T-helper 2 cell (primary cell): ENCODE data around the gene PIK3R5.
"Not testable (repeated sequence)": the region's sequence is repeated elsewhere in the genome, so short reads cannot be mapped to it uniquely, and the experiment has no call there.

ENCODE experiments used
- DNase-seq, 5 experiments: peaks; one replicate each; pipeline versions ENCODE4 v3.0.0 to v3.0.0-alpha.2; 2012 to 2022

PIK3R5 gene

GRCh38 chr17:8873801-8874715 lies 91.4 kb downstream of the PIK3R5 start:
- no peak for DNase-seq

- no peak for DNase-seq
These were observed 92.6 kb downstream of the PIK3R5 start for GRCh38 chr17:8872705-8873435.

GRCh38 chr17:8872036-8872704 lies 93.3 kb downstream of the PIK3R5 start:
- DNase-seq, result no peak

GRCh38 chr17:8871081-8871581 lies 94.4 kb downstream of the PIK3R5 start:
- DNase-seq, result no peak

GRCh38 chr17:8870406-8871040 lies 95.0 kb downstream of the PIK3R5 start:
- no peak for DNase-seq

GRCh38 chr17:8869114-8869815 lies 96.2 kb downstream of the PIK3R5 start:
- DNase-seq, result no peak

- DNase-seq, result peak in 1 of 5 experiments; percentile 64
These were observed 97.0 kb downstream of the PIK3R5 start for GRCh38 chr17:8868529-8868951.

GRCh38 chr17:8868092-8868491 lies 97.4 kb downstream of the PIK3R5 start:
- DNase-seq, result no peak

GRCh38 chr17:8867361-8867981 lies 98.0 kb downstream of the PIK3R5 start, which contains the start of gene PIK3R6:
PIK3R6 (minus strand) TSS chr17:8867674; CDS start chr17:8849794, 17,880 bp downstream.
- peak in 1 of 5 experiments; percentile 36 for DNase-seq

GRCh38 chr17:8865811-8866210 lies 99.7 kb downstream of the PIK3R5 start:
- DNase-seq, result no peak

GRCh38 chr17:8865385-8865784 lies 100.1 kb downstream of the PIK3R5 start:
- DNase-seq, result no peak

- no peak for DNase-seq
These were observed 103.1 kb downstream of the PIK3R5 start for GRCh38 chr17:8862213-8863056.

- no peak for DNase-seq
These were observed 103.9 kb downstream of the PIK3R5 start for GRCh38 chr17:8861495-8862181.

GRCh38 chr17:8859804-8860430 lies 105.6 kb downstream of the PIK3R5 start:
- no peak for DNase-seq

- DNase-seq, result peak in 1 of 5 experiments; percentile 39
These were observed 106.3 kb downstream of the PIK3R5 start for GRCh38 chr17:8859027-8859803.

GRCh38 chr17:8857919-8858318 lies 107.6 kb downstream of the PIK3R5 start:
- peak in 1 of 5 experiments; percentile 73 for DNase-seq

GRCh38 chr17:8856869-8857575 lies 108.5 kb downstream of the PIK3R5 start:
- no peak for DNase-seq

GRCh38 chr17:8856205-8856603 lies 109.3 kb downstream of the PIK3R5 start:
- DNase-seq, result not testable (repeated sequence)
